HepG2 (cell line): ENCODE data around the gene METAP1D. TPM values are rescaled to one million over a fixed set of nuclear protein-coding genes. Genes with fewer than 3 reads are reported as not detected.

Experiments used
- ATAC-seq: fragments of 200-7000 bp; cut with Tn5 transposase; 3 replicates; pipeline ENCODE4 v1.9.1; 2020; ENCODE audit warnings: mild to moderate bottlenecking, moderate library complexity
- BruUV-seq: library from RNA; stranded (reverse); fragments of 400-500 nt; replicated peaks from 2 replicates; lab custom pipeline; 2021; lab: Mats Ljungman, UMichigan
- CTCF ChIA-PET: fragments of 300-600 bp; formaldehyde crosslinking; extraction: SDS; loops from one replicate; lab custom pipeline; 2021; ENCODE audit warnings: low total read pairs, inconsistent platforms, low intra/inter-chr PET ratio; lab: Yijun Ruan, JAX
- POLR2A ChIA-PET: fragments of 350-600 bp; sonication (Branson Sonifier 250); formaldehyde crosslinking; loops from one replicate; lab custom pipeline; 2020; ENCODE audit warnings: antibody characterized with exemption, inconsistent platforms; lab: Yijun Ruan, JAX
- DNase-seq: peaks from one replicate; pipeline ENCODE4 v3.0.0-alpha.2; 2015; ENCODE audit warnings: low spot score
- FAIRE-seq: peaks from 3 replicates; lab custom pipeline; 2011; peaks lifted over from hg19 to GRCh38; lab: Jason Lieb, UNC
- H2AFZ ChIP-seq: one replicate; pipeline ENCODE4 v1.6.1; 2011; ENCODE audit warnings: low read length, inconsistent platforms
- H3K27ac ChIP-seq: fragments of 300-600 bp; 3 replicates; pipeline ENCODE4 v1.8.0; 2011; ENCODE audit warnings: mixed run types, mild to moderate bottlenecking, mixed read lengths, low read length, inconsistent platforms; ENCODE audit not compliant: insufficient read depth; ENCODE audit errors: extremely low read length
- H3K27me3 ChIP-seq, 2 experiments: fragments of 200-600 bp in 1 of 2; 2 replicates in 1 of 2; 3 replicates in 1 of 2; pipeline versions ENCODE4 v1.6.0 to v1.8.0; 2011; ENCODE audit warnings: low read length in 2 of 2, mild to moderate bottlenecking in 2 of 2, moderate library complexity in 2 of 2, inconsistent platforms in 1 of 2; ENCODE audit not compliant: insufficient read depth in 2 of 2, control insufficient read depth in 1 of 2
- H3K36me3 ChIP-seq, 2 experiments: fragments of 200-600 bp in 1 of 2; replicated peaks in 1 of 2; 2 replicates in 1 of 2; 3 replicates in 1 of 2; pipeline versions ENCODE4 v1.5.1 to v1.8.0; 2011; ENCODE audit warnings: low read length in 2 of 2, inconsistent platforms in 1 of 2; ENCODE audit not compliant: insufficient read depth in 2 of 2, control insufficient read depth in 1 of 2
- H3K4me1 ChIP-seq: 2 replicates; pipeline ENCODE4 v1.5.1; 2012; ENCODE audit warnings: low read length, inconsistent platforms; ENCODE audit not compliant: insufficient read depth
- H3K4me2 ChIP-seq: 2 replicates; pipeline ENCODE4 v1.6.0; 2011; ENCODE audit warnings: low read depth, low read length, inconsistent platforms
- H3K4me3 ChIP-seq, 3 experiments: fragments of 200-600 bp in 1 of 3; sonication (generic), shearing (Covaris generic) in 1 of 3; replicated peaks in 1 of 3; 2 replicates each; pipeline ENCODE4 v1.5.1; 2011 to 2016; ENCODE audit warnings: low read length in 3 of 3, inconsistent platforms in 2 of 3, low read depth in 2 of 3, mild to moderate bottlenecking in 2 of 3, control low read depth in 1 of 3, mixed read lengths in 1 of 3; ENCODE audit not compliant: insufficient read depth in 1 of 3
- H3K79me2 ChIP-seq: one replicate; pipeline ENCODE4 v1.6.1; 2011; ENCODE audit warnings: low read length, inconsistent platforms; ENCODE audit not compliant: insufficient read depth
- H3K9ac ChIP-seq: 2 replicates; pipeline ENCODE4 v1.6.0; 2011; ENCODE audit warnings: mild to moderate bottlenecking, low read depth, low read length, inconsistent platforms; ENCODE audit not compliant: insufficient read depth
- H3K9me3 ChIP-seq: 2 replicates; pipeline ENCODE4 v1.5.1; 2012; ENCODE audit warnings: mild to moderate bottlenecking, low read length
- H4K20me1 ChIP-seq: 2 replicates; pipeline ENCODE4 v1.6.0; 2011; ENCODE audit warnings: inconsistent platforms, mild to moderate bottlenecking, low read length, moderate library complexity; ENCODE audit not compliant: insufficient read depth
- DPF2 ChIP-seq: sonication (generic); formaldehyde crosslinking; IDR thresholded peaks from 2 replicates; pipeline ENCODE4 v1.4.0; 2020; ENCODE audit warnings: mild to moderate bottlenecking, low read depth, missing genetic modification reagents, borderline replicate concordance
- ISL2 ChIP-seq: sonication (generic); formaldehyde crosslinking; IDR thresholded peaks from 2 replicates; pipeline ENCODE4 v1.5.0; 2020; ENCODE audit warnings: missing genetic modification reagents
- MAF1 ChIP-seq: sonication (generic); formaldehyde crosslinking; IDR thresholded peaks from 2 replicates; pipeline ENCODE4 v1.5.0; 2020; ENCODE audit warnings: missing genetic modification reagents, borderline replicate concordance
- MLLT10 ChIP-seq: sonication (generic); formaldehyde crosslinking; IDR thresholded peaks from 2 replicates; pipeline ENCODE4 v1.4.0; 2020; ENCODE audit warnings: missing genetic modification reagents
- RAD21 ChIP-seq: fragments of 450-650 bp; formaldehyde crosslinking; IDR thresholded peaks from 2 replicates; pipeline ENCODE4 v1.5.0; 2020; ENCODE audit warnings: mild to moderate bottlenecking
- SNAPC2 ChIP-seq: sonication (generic); formaldehyde crosslinking; IDR thresholded peaks from 2 replicates; pipeline ENCODE4 v1.8.1; 2022; ENCODE audit warnings: mild to moderate bottlenecking, missing genetic modification reagents
- SOX6 ChIP-seq, 2 experiments: fragments of 450-650 bp in 1 of 2; sonication (generic) in 1 of 2; formaldehyde crosslinking in 1 of 2; IDR thresholded peaks; 2 replicates each; pipeline versions ENCODE4 v1.4.0 to v1.6.1; 2017 to 2020; ENCODE audit warnings: antibody characterized with exemption in 1 of 2, mild to moderate bottlenecking in 1 of 2, missing genetic modification reagents in 1 of 2
- SP140L ChIP-seq: sonication (generic); formaldehyde crosslinking; IDR thresholded peaks from 2 replicates; pipeline ENCODE4 v1.4.0; 2020; ENCODE audit warnings: missing genetic modification reagents, borderline replicate concordance
- SRSF4 ChIP-seq: fragments of 200-400 bp; formaldehyde crosslinking; IDR thresholded peaks from one replicate; pipeline ENCODE4 v1.6.1; 2018; ENCODE audit warnings: mild to moderate bottlenecking, low read depth, low read length, moderate library complexity; ENCODE audit not compliant: poor library complexity, severe bottlenecking
- TMF1 ChIP-seq: sonication (generic); formaldehyde crosslinking; IDR thresholded peaks from 2 replicates; pipeline ENCODE4 v1.8.1; 2022; ENCODE audit warnings: low read depth, missing genetic modification reagents
- ZBTB20 ChIP-seq: sonication (generic); formaldehyde crosslinking; IDR thresholded peaks from 2 replicates; pipeline ENCODE4 v1.8.1; 2023; ENCODE audit warnings: missing genetic modification reagents, low read depth, mild to moderate bottlenecking, borderline replicate concordance
- ZFP36 ChIP-seq: fragments of 150-350 bp; IDR thresholded peaks from 2 replicates; pipeline ENCODE4 v1.6.1; 2018; ENCODE audit warnings: borderline replicate concordance, low read length, low read depth; ENCODE audit not compliant: partially characterized antibody
- ZNF496 ChIP-seq: sonication (generic); formaldehyde crosslinking; IDR thresholded peaks from 2 replicates; pipeline ENCODE4 v1.8.1; 2023; ENCODE audit warnings: mild to moderate bottlenecking, moderate library complexity, missing genetic modification reagents; ENCODE audit not compliant: insufficient replicate concordance
- ZSCAN31 ChIP-seq: sonication (generic); formaldehyde crosslinking; IDR thresholded peaks from 2 replicates; pipeline ENCODE4 v1.5.0; 2020; ENCODE audit warnings: low read depth, mild to moderate bottlenecking, missing genetic modification reagents
- WGBS: methylation state at CpG from one replicate; pipeline ENCODE4 v1.1.6; 2017; ENCODE audit warnings: low lambda C conversion rate; 5-methylcytosine and 5-hydroxymethylcytosine counted together
- in situ Hi-C: cut with HindIII; loops from 2 replicates; pipeline ENCODE4 v1.10.0; 2017; ENCODE audit warnings: low pct_unique_long_range_greater_than_20kb; ENCODE audit not compliant: extremely low pct_ligation_motif_present
- intact Hi-C: fragments of 100-400 bp; cut with micrococcal nuclease; formaldehyde crosslinking; loops from one replicate; pipeline ENCODE4 v1.10.0; 2022; ENCODE audit not compliant: unreplicated experiment
- polyA plus RNA-seq, 8 experiments: library from polyadenylated mRNA; depleted of rRNA in 3 of 8; stranded (reverse) in 7 of 8; unstranded in 1 of 8; fragments of >200 nt; fragmentation: Illumina TruSeq in 4 of 8; extraction: Trizol in 4 of 8; gene quantifications; 2 replicates each; pipeline versions ENCODE4 v1.2.1 to v1.2.3, GENCODE V29; 2011 to 2016; ENCODE audit warnings: low read depth in 4 of 8, missing spikeins in 1 of 8, mixed read lengths in 1 of 8; ENCODE audit not compliant: insufficient read depth in 1 of 8
- total RNA-seq, 5 experiments: library from RNA; depleted of rRNA; stranded (reverse); fragments of >200 nt; fragmentation: Illumina TruSeq; extraction: Trizol; gene quantifications; 2 replicates each; pipeline ENCODE4 v1.2.3, GENCODE V29; 2016; ENCODE audit warnings: low read depth in 1 of 5
- TF ChIP-seq, protein P1 (sequence below): sonication (generic); formaldehyde crosslinking; IDR thresholded peaks from 2 replicates; pipeline ENCODE4 v1.5.0; 2020; ENCODE audit warnings: missing genetic modification reagents
- TF ChIP-seq, protein P2 (sequence below): sonication (generic); formaldehyde crosslinking; IDR thresholded peaks from 2 replicates; pipeline ENCODE4 v1.4.0; 2020; ENCODE audit warnings: missing genetic modification reagents
- TF ChIP-seq, protein P3 (sequence below): sonication (generic); formaldehyde crosslinking; IDR thresholded peaks from 2 replicates; pipeline ENCODE4 v1.4.0; 2020; ENCODE audit warnings: mild to moderate bottlenecking, missing genetic modification reagents

The METAP1D gene
- total and polyA plus RNA-seq, 2 of the 13 experiments (the other 11 are each of a cell fraction or from before 2014, with no cell fraction given): 14.7 to 21.6 TPM

DNA sequence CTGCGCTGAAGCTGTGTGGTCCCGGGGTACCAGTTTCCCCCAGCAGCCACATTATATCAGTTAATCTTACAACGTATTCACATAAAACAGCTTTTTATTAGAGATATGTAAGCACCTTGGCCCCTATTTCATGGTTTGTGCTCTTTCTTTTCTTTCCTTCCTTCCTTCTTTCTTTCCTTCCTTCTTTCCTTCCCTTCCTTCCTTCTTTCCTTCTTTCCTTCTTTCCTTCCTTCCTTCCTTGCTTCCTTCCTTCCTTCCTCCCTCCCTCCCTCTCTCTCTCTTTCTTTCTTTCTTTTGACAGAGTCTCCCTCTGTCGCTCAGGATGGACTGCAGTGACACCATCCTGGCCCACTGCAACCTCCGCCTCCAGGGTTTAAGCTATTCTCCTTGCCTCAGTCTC lies 3.7 kb upstream of the METAP1D start:
- no TSS peak for BruUV-seq
- ChIA-PET POLR2A (no interaction called here), CTCF (no interaction called here)
- DNase-seq (no peak), ATAC-seq (no peak), FAIRE-seq (no peak)
- no peaks in the 10 kb centered on the region for H3K36me3 ChIP-seq
- H3K4me3 ChIP-seq: no peak overlapping the region
- H3K27ac ChIP-seq: no peak overlapping the region
- TF ChIP-seq ZSCAN31 (CRISPR knock-in tag) (no peak), MLLT10 (CRISPR knock-in tag) (no peak), ZBTB20 (CRISPR knock-in tag) (no peak), RAD21 (CRISPR knock-in tag) (no peak), ZFP36 (no peak), DPF2 (CRISPR knock-in tag) (no peak), SRSF4 (no peak), ZNF496 (no peak), TMF1 (no peak), MAF1 (CRISPR knock-in tag) (no peak), SNAPC2 (no peak), SP140L (CRISPR knock-in tag) (no peak), SOX6 (IDR thresholded peaks at IDR 0.05) (no peak), SOX6 (CRISPR knock-in tag; IDR thresholded peaks at IDR 0.05) (no peak), ISL2 (CRISPR knock-in tag) (no peak)
- TF ChIP-seq, protein P1, sequence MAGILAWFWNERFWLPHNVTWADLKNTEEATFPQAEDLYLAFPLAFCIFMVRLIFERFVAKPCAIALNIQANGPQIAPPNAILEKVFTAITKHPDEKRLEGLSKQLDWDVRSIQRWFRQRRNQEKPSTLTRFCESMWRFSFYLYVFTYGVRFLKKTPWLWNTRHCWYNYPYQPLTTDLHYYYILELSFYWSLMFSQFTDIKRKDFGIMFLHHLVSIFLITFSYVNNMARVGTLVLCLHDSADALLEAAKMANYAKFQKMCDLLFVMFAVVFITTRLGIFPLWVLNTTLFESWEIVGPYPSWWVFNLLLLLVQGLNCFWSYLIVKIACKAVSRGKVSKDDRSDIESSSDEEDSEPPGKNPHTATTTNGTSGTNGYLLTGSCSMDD (CRISPR knock-in tag): no peak
- TF ChIP-seq, protein P2, sequence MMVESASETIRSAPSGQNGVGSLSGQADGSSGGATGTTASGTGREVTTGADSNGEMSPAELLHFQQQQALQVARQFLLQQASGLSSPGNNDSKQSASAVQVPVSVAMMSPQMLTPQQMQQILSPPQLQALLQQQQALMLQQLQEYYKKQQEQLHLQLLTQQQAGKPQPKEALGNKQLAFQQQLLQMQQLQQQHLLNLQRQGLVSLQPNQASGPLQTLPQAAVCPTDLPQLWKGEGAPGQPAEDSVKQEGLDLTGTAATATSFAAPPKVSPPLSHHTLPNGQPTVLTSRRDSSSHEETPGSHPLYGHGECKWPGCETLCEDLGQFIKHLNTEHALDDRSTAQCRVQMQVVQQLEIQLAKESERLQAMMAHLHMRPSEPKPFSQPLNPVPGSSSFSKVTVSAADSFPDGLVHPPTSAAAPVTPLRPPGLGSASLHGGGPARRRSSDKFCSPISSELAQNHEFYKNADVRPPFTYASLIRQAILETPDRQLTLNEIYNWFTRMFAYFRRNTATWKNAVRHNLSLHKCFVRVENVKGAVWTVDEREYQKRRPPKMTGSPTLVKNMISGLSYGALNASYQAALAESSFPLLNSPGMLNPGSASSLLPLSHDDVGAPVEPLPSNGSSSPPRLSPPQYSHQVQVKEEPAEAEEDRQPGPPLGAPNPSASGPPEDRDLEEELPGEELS (CRISPR knock-in tag): no peak
- TF ChIP-seq, protein P3, sequence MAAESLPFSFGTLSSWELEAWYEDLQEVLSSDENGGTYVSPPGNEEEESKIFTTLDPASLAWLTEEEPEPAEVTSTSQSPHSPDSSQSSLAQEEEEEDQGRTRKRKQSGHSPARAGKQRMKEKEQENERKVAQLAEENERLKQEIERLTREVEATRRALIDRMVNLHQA (CRISPR knock-in tag): no peak
- no peak overlapping the region for H3K9ac ChIP-seq
- no peaks in the 10 kb centered on the region for H4K20me1 ChIP-seq
- intact Hi-C loops: no loop called here
- H3K79me2 ChIP-seq: no peaks in the 10 kb centered on the region
- in situ Hi-C loops: loop anchor here (5.0 kb wide), 1 partner anchor 106 kb away; the partner anchor contains the start of gene DLX2
- WGBS: 95% methylated on average over 5 of the region's 5 CpGs
- peaks cover 18% of the 10 kb centered on the region for H3K4me1 ChIP-seq
- H3K9me3 ChIP-seq: no peaks in the 10 kb centered on the region
- H3K27me3 ChIP-seq: no peaks in the 10 kb centered on the region
- no peak overlapping the region for H3K4me2 ChIP-seq
- no peak overlapping the region for H2AFZ ChIP-seq
